ENCODE results near the gene GSK3A. TPM values are rescaled to one million over a fixed set of nuclear protein-coding genes. Genes with fewer than 3 reads are reported as not detected.

GSK3A gene
- total RNA-seq = 39.8 TPM
- long read RNA-seq, transcript GSK3A-201 (11 exons, 2,188 nt) = major isoform, 19 of 24 reads
- long read RNA-seq, partial matches to known transcripts = 1 of 24 reads
- long read RNA-seq, other reads (novel, unspliced or antisense) = 2 of 24 reads

DNA sequence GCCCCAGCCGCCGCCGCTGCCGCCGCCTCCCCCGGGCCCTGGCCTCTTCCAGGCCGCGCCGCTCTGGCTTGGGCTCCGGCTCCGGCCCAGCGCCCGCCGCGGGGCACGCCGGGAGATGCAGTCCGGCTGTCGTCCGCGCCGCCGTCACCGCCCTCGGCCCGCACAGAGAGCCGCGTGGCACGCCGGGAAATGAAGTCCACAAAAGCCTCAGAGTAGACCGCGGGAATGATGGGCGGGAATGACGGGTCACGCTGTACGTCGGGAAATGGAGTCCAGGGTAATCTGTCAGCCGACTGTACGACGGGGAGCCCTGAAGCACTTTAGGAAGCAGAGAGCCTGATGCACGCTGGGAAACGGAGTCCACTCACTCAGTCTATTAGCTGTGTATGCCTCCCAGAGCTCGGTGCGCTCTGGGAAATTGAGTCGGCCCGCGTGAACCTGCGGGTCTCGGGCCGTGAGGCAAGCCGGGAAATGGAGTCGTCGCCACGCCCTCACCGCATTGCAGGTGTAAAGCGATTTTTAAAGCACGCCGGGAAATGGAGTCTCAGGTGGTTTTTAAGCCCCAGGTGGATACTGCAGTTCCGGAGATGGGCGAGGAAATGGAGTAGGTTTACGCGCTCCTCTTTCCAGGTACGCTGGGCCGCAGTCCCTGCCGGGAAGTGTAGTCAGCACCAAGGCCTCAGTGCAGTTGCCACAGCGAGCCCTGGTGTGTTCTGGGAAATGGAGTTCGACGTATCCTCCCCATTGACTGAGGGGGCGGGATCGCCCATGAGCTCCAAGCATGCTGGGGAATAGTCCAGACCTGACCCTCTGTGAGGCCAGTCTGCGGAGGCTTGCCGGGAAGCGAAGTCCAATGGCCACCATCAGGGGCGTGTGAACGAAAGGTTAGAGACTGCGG lies at the start of gene GSK3A:
Gene GSK3A (minus strand): TSS at position 91 of the 898 bp plus-strand sequence. CDS start 137 bp downstream, outside the sequence.
- Histone ChIP-seq H3K27ac (peak within 1 kb of the TSS; percentile 90), H3K36me3 (peaks cover 18% of the 10 kb centered on the region), H3K27me3 (ENCODE audit: low read depth) (no peaks in the 10 kb centered on the region), H3K4me3 (peak within 1 kb of the TSS; percentile 80), H3K4me1 (peaks cover 50% of the 10 kb centered on the region), H3K9me3 (no peaks in the 10 kb centered on the region)
- ATAC-seq = peak; percentile 90 to 92
- intact Hi-C loops (cut with DNase I) = no loop called here
- TF ChIP-seq, protein P1, sequence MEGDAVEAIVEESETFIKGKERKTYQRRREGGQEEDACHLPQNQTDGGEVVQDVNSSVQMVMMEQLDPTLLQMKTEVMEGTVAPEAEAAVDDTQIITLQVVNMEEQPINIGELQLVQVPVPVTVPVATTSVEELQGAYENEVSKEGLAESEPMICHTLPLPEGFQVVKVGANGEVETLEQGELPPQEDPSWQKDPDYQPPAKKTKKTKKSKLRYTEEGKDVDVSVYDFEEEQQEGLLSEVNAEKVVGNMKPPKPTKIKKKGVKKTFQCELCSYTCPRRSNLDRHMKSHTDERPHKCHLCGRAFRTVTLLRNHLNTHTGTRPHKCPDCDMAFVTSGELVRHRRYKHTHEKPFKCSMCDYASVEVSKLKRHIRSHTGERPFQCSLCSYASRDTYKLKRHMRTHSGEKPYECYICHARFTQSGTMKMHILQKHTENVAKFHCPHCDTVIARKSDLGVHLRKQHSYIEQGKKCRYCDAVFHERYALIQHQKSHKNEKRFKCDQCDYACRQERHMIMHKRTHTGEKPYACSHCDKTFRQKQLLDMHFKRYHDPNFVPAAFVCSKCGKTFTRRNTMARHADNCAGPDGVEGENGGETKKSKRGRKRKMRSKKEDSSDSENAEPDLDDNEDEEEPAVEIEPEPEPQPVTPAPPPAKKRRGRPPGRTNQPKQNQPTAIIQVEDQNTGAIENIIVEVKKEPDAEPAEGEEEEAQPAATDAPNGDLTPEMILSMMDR (IDR thresholded peaks at IDR 0.05) = no peak
- peak; percentile 99 for DNase-seq

GRCh38 chr19:42291435-42291810 lies 49.0 kb upstream of the GSK3A start:
- no peak for ATAC-seq
- peaks cover 4% of the 10 kb centered on the region for H3K4me1 ChIP-seq
- no peak overlapping the region for H3K4me3 ChIP-seq
- no peaks in the 10 kb centered on the region for H3K9me3 ChIP-seq
- H3K27ac ChIP-seq = no peak overlapping the region
- intact Hi-C loops (cut with DNase I) = no loop called here
- no peaks in the 10 kb centered on the region for H3K27me3 ChIP-seq (ENCODE audit: low read depth)
- no peak for DNase-seq
- TF ChIP-seq, protein P1 (IDR thresholded peaks at IDR 0.05) = no peak
- peaks cover 87% of the 10 kb centered on the region for H3K36me3 ChIP-seq

- no peaks in the 10 kb centered on the region for H3K27me3 ChIP-seq (ENCODE audit: low read depth)
- H3K4me3 ChIP-seq = no peak overlapping the region
- no peaks in the 10 kb centered on the region for H3K9me3 ChIP-seq
- H3K4me1 ChIP-seq = peaks cover 11% of the 10 kb centered on the region
- ATAC-seq (peak in 1 of 2 donors; percentile 9), DNase-seq (no peak)
- intact Hi-C loops (cut with DNase I) = no loop called here
- TF ChIP-seq, protein P1 (IDR thresholded peaks at IDR 0.05) = peak; percentile 48
- H3K36me3 ChIP-seq = peaks cover 87% of the 10 kb centered on the region
- no peak overlapping the region for H3K27ac ChIP-seq
Measured at GRCh38 chr19:42290523-42291434, 48.4 kb upstream of the GSK3A start.

GRCh38 chr19:42290136-42290522 lies 47.7 kb upstream of the GSK3A start:
- ATAC-seq (no peak), DNase-seq (no peak)
- H3K4me3 ChIP-seq = no peak overlapping the region
- H3K9me3 ChIP-seq = no peaks in the 10 kb centered on the region
- intact Hi-C loops (cut with DNase I) = no loop called here
- H3K27ac ChIP-seq = no peak overlapping the region
- H3K27me3 ChIP-seq (ENCODE audit: low read depth) = no peaks in the 10 kb centered on the region
- H3K4me1 ChIP-seq = peaks cover 17% of the 10 kb centered on the region
- TF ChIP-seq, protein P1 (IDR thresholded peaks at IDR 0.05) = no peak
- H3K36me3 ChIP-seq = peaks cover 85% of the 10 kb centered on the region

DNA sequence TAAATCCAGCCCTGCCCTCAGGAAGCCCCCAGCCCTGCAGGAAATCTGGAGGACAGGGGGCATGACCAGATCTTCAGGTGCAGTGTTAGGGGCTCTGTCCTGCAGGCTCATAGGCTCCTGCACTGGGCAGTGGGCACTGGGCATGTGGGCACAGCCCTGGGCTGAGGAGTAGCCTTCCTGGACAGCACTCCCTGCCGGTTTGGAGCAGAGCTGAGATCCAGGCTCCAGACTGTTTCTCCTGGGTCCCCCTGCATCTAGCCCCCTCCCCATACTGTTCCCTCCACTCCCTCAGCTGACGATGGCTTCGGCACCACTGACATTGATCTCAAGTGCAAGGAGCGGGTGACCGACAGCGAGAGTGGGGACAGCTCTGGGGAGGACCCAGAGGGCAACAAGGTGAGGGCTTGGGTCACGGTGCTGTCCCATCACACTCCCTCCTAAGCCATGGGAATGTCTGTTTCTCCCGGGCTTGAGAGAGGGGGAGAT lies 47.2 kb upstream of the GSK3A start:
- no peak for DNase-seq
- no peaks in the 10 kb centered on the region for H3K27me3 ChIP-seq (ENCODE audit: low read depth)
- TF ChIP-seq, protein P1 (IDR thresholded peaks at IDR 0.05) = no peak
- H3K9me3 ChIP-seq = no peaks in the 10 kb centered on the region
- no peak overlapping the region for H3K27ac ChIP-seq
- H3K36me3 ChIP-seq = peaks cover 79% of the 10 kb centered on the region
- no peak overlapping the region for H3K4me3 ChIP-seq
- no peak for ATAC-seq
- peaks cover 22% of the 10 kb centered on the region for H3K4me1 ChIP-seq
- intact Hi-C loops (cut with DNase I) = no loop called here

Data from lower lobe of right lung (tissue), 2 donors.